ENCODE results near the gene FBXO27. TPM values are rescaled to one million over a fixed set of nuclear protein-coding genes. Genes with fewer than 3 reads are reported as not detected.

FBXO27 gene
- total RNA-seq, 1 donor from 2014 or later: 10.2 TPM

DNA sequence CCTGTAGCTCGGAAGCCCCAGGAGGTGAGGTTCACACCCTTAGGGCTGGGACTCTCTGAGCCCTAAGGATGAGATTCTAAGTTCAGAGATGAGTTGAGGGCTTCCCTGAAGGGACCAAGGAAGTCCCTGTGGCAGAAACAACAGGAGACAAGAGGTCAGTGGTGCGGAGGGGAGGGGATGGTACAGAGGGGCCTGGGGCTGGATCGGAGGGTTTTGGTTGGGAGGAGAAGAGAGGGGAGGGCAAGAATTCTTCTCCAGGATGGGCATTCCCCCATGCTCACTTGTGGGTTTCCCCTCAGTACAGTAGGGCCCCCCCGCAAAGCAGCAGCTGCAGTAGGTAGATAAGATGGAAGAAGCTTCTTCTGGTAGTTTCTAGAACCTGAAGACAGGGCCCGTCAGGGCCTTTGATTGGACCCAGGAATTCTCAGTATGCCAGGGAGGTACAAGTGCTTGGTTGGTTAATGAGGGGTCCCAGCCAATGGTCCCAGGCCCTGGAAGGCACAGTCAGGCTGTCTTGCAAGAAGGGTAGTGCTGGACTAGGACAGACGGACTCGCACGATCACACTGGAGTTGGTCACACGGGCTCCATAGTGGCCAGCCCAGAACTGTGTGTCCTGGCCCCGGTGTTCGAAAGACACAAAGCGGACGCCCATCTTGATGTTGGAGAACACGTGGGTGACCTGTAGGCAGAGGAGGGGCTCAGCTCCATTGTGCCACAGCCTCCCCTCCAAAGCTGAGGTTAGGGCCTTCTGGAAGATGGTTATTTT is 7.3 kb downstream of the FBXO27 start:
- H3K4me1 Mint-ChIP-seq: no peaks in the 10 kb centered on the region
- H3K4me3 Mint-ChIP-seq: no peak overlapping the region
- no peak overlapping the region for H3K27ac Mint-ChIP-seq
- no peak for TF ChIP-seq CTCF (IDR thresholded peaks at IDR 0.05; ENCODE audit: unreplicated experiment)
- peaks cover 15% of the 10 kb centered on the region for H3K36me3 Mint-ChIP-seq
- H3K27me3 Mint-ChIP-seq (ENCODE audit: low read depth): no peaks in the 10 kb centered on the region
- H3K9me3 Mint-ChIP-seq: peaks cover 6% of the 10 kb centered on the region
- DNase-seq (ENCODE audit: low spot score in 2 of 2, unreplicated experiment in 2 of 2): no peak

DNA sequence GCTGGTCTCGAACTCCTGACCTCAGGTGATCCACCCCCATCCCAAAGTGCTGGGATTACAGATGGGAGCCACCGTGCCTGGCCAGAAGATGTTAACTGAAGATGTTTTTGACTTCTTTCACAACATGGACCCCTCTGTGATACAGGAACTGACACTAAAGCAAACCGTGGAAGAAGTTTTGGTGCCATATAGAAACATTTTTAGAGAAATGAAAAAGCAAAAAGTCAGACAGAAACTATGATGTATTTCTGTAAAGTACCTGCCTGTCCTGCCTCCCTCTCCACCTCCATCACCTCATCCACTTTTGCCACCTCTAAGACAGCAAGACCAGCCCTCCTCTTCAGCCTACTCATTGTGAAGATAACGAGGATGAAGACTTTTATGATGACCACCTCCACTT is 11.3 kb downstream of the FBXO27 start:
- no peak for TF ChIP-seq CTCF (IDR thresholded peaks at IDR 0.05; ENCODE audit: unreplicated experiment)
- Mint-ChIP-seq H3K9me3 (no peaks in the 10 kb centered on the region), H3K36me3 (peaks cover 2% of the 10 kb centered on the region), H3K4me1 (no peaks in the 10 kb centered on the region), H3K4me3 (no peak overlapping the region), H3K27me3 (ENCODE audit: low read depth) (no peaks in the 10 kb centered on the region), H3K27ac (no peak overlapping the region)
- DNase-seq (ENCODE audit: low spot score in 2 of 2, unreplicated experiment in 2 of 2): no peak

DNA sequence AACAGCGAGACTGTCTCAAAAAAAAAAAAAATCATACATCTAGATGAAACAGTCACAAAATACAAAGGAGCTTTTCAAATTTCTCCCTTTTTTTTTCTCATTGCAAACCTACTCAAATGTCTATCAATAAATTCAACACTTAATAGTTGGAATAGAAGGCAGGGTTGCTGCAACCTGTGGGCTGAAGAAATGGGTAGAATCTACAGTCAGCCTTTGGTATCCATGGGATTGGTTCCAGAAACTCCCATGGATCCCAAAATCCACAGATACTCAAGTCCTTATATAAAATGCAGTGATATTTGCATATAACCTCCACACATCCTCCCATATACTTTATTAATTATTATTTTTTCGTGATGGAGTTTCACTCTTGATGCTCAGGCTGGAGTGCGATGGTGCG is 14.7 kb downstream of the FBXO27 start:
- DNase-seq (ENCODE audit: low spot score in 2 of 2, unreplicated experiment in 2 of 2): no peak
- H3K27ac Mint-ChIP-seq: no peak overlapping the region
- no peaks in the 10 kb centered on the region for H3K4me1 Mint-ChIP-seq
- peaks cover 3% of the 10 kb centered on the region for H3K36me3 Mint-ChIP-seq
- no peak for TF ChIP-seq CTCF (IDR thresholded peaks at IDR 0.05; ENCODE audit: unreplicated experiment)
- no peaks in the 10 kb centered on the region for H3K27me3 Mint-ChIP-seq (ENCODE audit: low read depth)
- no peaks in the 10 kb centered on the region for H3K9me3 Mint-ChIP-seq
- H3K4me3 Mint-ChIP-seq: no peak overlapping the region

- no peak overlapping the region for H3K27ac Mint-ChIP-seq
- TF ChIP-seq CTCF (IDR thresholded peaks at IDR 0.05; ENCODE audit: unreplicated experiment): no peak
- DNase-seq (ENCODE audit: low spot score in 2 of 2, unreplicated experiment in 2 of 2): no peak
- no peak overlapping the region for H3K4me3 Mint-ChIP-seq
- H3K4me1 Mint-ChIP-seq: no peaks in the 10 kb centered on the region
- H3K36me3 Mint-ChIP-seq: peaks cover 3% of the 10 kb centered on the region
- no peaks in the 10 kb centered on the region for H3K9me3 Mint-ChIP-seq
- H3K27me3 Mint-ChIP-seq (ENCODE audit: low read depth): no peaks in the 10 kb centered on the region
Measured at GRCh38 chr19:39017026-39017425, 15.3 kb downstream of the FBXO27 start.

GRCh38 chr19:39014037-39014436 is 18.3 kb downstream of the FBXO27 start:
- Mint-ChIP-seq H3K27ac (no peak overlapping the region), H3K4me3 (no peak overlapping the region)
- TF ChIP-seq CTCF (IDR thresholded peaks at IDR 0.05; ENCODE audit: unreplicated experiment): no peak

More at GRCh38 chr19:39014037-39014436, 18.3 kb downstream of the FBXO27 start:
- Mint-ChIP-seq H3K4me1 (no peaks in the 10 kb centered on the region), H3K36me3 (peaks cover 3% of the 10 kb centered on the region), H3K9me3 (peaks cover 6% of the 10 kb centered on the region), H3K27me3 (ENCODE audit: low read depth) (no peaks in the 10 kb centered on the region)
- DNase-seq (ENCODE audit: low spot score in 2 of 2, unreplicated experiment in 2 of 2): no peak

Measured in mesothelial cell of epicardium (in vitro differentiated cells).